Left renal cortex interstitium (tissue), 4 donors: Measurements from ENCODE around the gene CASP8. TPM values are rescaled to one million over a fixed set of nuclear protein-coding genes. Genes with fewer than 3 reads are reported as not detected.

Source experiments
- DNase-seq, 4 donors: peaks; one replicate each; pipeline ENCODE4 v3.0.0-alpha.2; 2013; ENCODE audit warnings: low read depth in 4 of 4, low spot score in 2 of 4, missing footprints in 1 of 4
- polyA plus RNA-seq, 4 donors: library from polyadenylated mRNA; unstranded; fragments of 120-200 nt; gene quantifications; one replicate each; pipeline ENCODE4 v1.2.1, GENCODE V29; 2013; ENCODE audit not compliant: insufficient read length in 4 of 4

Gene CASP8
- polyA plus RNA-seq, 4 donors = 11.2 to 21.0 (median 12.6) TPM

DNA sequence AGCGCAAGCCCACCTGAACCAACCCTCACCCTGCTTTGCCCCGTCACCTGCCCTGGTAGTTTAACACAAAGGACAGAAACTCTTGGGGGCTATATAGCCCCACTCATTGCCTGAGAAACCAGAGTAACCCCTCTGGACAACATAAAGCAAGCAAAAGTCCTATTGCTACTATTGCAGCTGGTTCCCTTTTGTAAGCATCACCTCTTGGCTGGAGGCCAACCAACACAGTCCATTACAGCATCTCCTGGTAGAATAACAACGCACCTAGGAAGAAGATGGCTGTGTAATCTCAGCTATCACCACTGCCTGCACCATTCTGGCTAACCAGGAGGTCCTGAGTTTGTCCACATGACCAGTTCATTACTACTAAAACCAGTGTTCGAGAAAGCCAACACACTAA lies 60.4 kb downstream of the CASP8 start:
- no peak for DNase-seq

DNA sequence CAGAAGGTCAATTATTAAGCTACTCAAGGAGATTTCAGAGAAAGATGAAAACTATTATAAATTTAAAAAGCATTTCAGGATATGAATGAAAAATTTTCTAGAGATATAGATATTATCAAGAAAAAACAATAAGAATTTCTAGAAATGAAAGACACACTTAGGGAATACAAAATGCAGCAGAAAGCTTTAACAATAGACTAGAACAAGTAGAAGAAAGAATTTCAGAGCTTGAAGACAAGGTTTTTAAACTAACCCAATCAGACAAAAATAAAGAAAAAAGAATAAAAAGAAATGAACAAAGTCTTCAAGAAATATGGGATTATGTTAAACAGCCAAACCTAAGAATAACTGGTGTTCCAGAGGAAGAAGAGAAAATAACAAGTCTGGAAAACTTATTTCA lies 62.4 kb downstream of the CASP8 start:
- no peak for DNase-seq

DNA sequence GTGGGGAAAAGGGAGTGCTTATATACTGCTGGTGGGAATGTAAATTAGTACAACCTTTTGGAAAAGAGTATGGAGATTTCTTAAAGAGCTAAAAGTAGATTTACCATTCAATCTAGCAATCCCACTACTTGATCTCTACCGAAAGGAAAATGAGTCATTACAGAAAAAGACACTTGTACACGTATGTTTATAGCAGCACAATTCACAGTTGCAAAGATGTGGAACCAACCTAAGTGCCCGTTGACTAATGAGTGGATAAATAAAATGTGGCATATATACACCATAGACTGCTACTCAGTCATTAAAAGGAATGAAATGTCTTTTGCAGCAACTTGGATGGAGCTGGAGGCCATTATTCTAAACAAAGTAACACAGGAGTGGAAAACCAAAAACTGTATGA lies 67.3 kb downstream of the CASP8 start:
- no peak for DNase-seq

DNA sequence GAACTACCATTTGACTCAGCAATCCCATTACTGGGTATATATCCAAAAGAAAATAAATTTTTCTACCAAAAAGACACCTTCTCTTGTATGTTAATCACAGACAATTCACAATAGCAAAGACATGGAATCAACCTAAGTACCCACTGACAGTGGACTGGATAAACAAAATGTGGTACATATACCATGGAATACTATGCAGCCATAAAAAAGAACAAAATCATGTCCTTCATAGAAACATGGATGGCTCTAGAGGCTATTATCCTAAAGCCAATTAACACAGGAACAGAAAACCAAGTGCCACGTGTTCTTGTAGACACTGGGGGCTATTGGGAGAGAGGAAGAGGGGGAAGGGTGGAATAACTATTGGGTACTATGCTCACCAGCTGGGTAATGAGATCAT lies 69.1 kb downstream of the CASP8 start:
- DNase-seq = no peak

Other genes starting within 250 kb of the CASP8 start
- gene HYCC2, start 188.9 kb upstream of the CASP8 start, polyA plus RNA-seq = 10 to 100 TPM; 10.3 to 19.8 (median 14.2) TPM
- 100 to 1,000 TPM in 2 of 4 donors, 10 to 100 TPM in 2; 94.0 to 138 (median 114) TPM for gene NDUFB3, start 188.5 kb upstream of the CASP8 start, polyA plus RNA-seq
- 10 to 100 TPM; 46.2 to 92.5 (median 65.9) TPM for gene CFLAR, start 144.4 kb upstream of the CASP8 start, polyA plus RNA-seq
- 10 to 100 TPM in 1 of 4 donors, 1 to 10 TPM in 3; 6.9 to 11.7 (median 8.8) TPM for gene CASP10, start 77.4 kb upstream of the CASP8 start, polyA plus RNA-seq
- 1 to 10 TPM in 3 of 4 donors, under 1 TPM in 1; 0.48 to 4.9 (median 2.2) TPM for gene FLACC1, start 96.8 kb downstream of the CASP8 start, polyA plus RNA-seq
- 10 to 100 TPM; 37.4 to 46.8 (median 41.7) TPM for gene TRAK2, start 190.9 kb downstream of the CASP8 start, polyA plus RNA-seq
- 100 to 1,000 TPM in 1 of 4 donors, 10 to 100 TPM in 3; 69.0 to 105 (median 79.4) TPM for gene STRADB, start 191.2 kb downstream of the CASP8 start, polyA plus RNA-seq